ENCODE measurements around the gene HNF1B.
"Not testable (repeated sequence)": the region's sequence is repeated elsewhere in the genome, so short reads cannot be mapped to it uniquely, and the experiment has no call there.

Gene HNF1B

GRCh38 chr17:37744961-37745800, at the start of gene HNF1B:
HNF1B (minus strand) TSS chr17:37745059; CDS start chr17:37744884, 175 bp downstream.
- DNase-seq: no peak

- DNase-seq: no peak
Observed at GRCh38 chr17:37792787-37793186, 47.9 kb upstream of the HNF1B start.

GRCh38 chr17:37791447-37792399, 46.9 kb upstream of the HNF1B start:
- DNase-seq: no peak

- no peak for DNase-seq
Observed at GRCh38 chr17:37789771-37790541, 45.1 kb upstream of the HNF1B start.

- no peak for DNase-seq
Observed at GRCh38 chr17:37789021-37789565, 44.2 kb upstream of the HNF1B start.

GRCh38 chr17:37788526-37788925, 43.7 kb upstream of the HNF1B start:
- DNase-seq: no peak

- DNase-seq: no peak
Observed at GRCh38 chr17:37787055-37787757, 42.3 kb upstream of the HNF1B start.

GRCh38 chr17:37786481-37786880, 41.6 kb upstream of the HNF1B start:
- DNase-seq: no peak

GRCh38 chr17:37782460-37782859, 37.6 kb upstream of the HNF1B start:
- not testable (repeated sequence) for DNase-seq

- DNase-seq: no peak
Observed at GRCh38 chr17:37781451-37781850, 36.6 kb upstream of the HNF1B start.

GRCh38 chr17:37779554-37779953, 34.7 kb upstream of the HNF1B start:
- no peak for DNase-seq

- no peak for DNase-seq
Observed at GRCh38 chr17:37774504-37774903, 29.6 kb upstream of the HNF1B start.

GRCh38 chr17:37772982-37773381, 28.1 kb upstream of the HNF1B start:
- DNase-seq: no peak

GRCh38 chr17:37770631-37771518, 26.0 kb upstream of the HNF1B start:
- DNase-seq: peak; percentile 72

- DNase-seq: no peak
Observed at GRCh38 chr17:37769050-37769449, 24.2 kb upstream of the HNF1B start.

- DNase-seq: no peak
Observed at GRCh38 chr17:37768438-37768837, 23.6 kb upstream of the HNF1B start.

- no peak for DNase-seq
Observed at GRCh38 chr17:37766971-37767370, 22.1 kb upstream of the HNF1B start.

GRCh38 chr17:37764383-37764782, 19.5 kb upstream of the HNF1B start:
- DNase-seq: peak; percentile 30

- peak; percentile 40 for DNase-seq
Observed at GRCh38 chr17:37762666-37763065, 17.8 kb upstream of the HNF1B start.

- no peak for DNase-seq
Observed at GRCh38 chr17:37761961-37762360, 17.1 kb upstream of the HNF1B start.

- DNase-seq: no peak
Observed at GRCh38 chr17:37761059-37761458, 16.2 kb upstream of the HNF1B start.

Measured in activated CD8-positive, alpha-beta memory T cell treated with anti-CD3 and anti-CD28 coated beads for 24 hours (primary cell).